GM10248 (cell line): Measurements from ENCODE around the gene PRR9.
"Not testable (repeated sequence)": the region's sequence is repeated elsewhere in the genome, so short reads cannot be mapped to it uniquely, and the experiment has no call there.

ENCODE experiments used
- CTCF ChIA-PET: fragments of 300-600 bp; sonication (Branson Sonifier 250); formaldehyde crosslinking; extraction: SDS; loops from one replicate; lab custom pipeline; 2021; ENCODE audit warnings: antibody characterized with exemption; lab: Yijun Ruan, JAX
- POLR2A ChIA-PET: fragments of 350-650 bp; sonication (Branson Sonifier 250); formaldehyde crosslinking; extraction: SDS; loops from one replicate; lab custom pipeline; 2020; ENCODE audit warnings: antibody characterized with exemption; lab: Yijun Ruan, JAX
- DNase-seq: peaks from one replicate; pipeline ENCODE4 v3.0.0; 2012; ENCODE audit errors: extremely low spot score
- TF ChIP-seq, protein P1 (sequence below): IDR thresholded peaks from 2 replicates; pipeline ENCODE4 v1.5.1; 2012; ENCODE audit warnings: mild to moderate bottlenecking, low read depth; ENCODE audit errors: extremely low read depth, missing control alignments, control extremely low read depth

Gene PRR9

DNA sequence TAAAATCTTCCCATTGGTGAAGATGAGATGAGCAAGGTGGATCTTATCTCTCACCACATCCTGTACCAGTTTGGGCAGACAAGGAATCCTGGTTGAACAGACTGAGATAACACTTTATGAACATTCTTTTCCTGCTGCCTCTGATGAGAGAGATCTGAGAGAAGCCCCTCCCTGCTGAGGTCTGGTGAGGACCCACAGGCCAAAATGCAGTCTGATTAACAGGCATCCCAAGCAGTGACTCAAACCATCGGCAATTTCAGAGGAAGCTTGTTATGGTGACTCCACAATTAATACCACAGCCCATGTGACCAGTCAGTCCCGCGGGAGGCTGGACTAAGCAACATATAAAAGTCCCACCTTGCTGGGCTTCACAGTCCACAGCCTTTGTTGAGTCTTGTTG, at the start of gene PRR9:
Gene PRR9 (plus strand): TSS at position 373 of the 400 bp plus-strand sequence. CDS start 561 bp downstream, outside the sequence.
- TF ChIP-seq, protein P1, sequence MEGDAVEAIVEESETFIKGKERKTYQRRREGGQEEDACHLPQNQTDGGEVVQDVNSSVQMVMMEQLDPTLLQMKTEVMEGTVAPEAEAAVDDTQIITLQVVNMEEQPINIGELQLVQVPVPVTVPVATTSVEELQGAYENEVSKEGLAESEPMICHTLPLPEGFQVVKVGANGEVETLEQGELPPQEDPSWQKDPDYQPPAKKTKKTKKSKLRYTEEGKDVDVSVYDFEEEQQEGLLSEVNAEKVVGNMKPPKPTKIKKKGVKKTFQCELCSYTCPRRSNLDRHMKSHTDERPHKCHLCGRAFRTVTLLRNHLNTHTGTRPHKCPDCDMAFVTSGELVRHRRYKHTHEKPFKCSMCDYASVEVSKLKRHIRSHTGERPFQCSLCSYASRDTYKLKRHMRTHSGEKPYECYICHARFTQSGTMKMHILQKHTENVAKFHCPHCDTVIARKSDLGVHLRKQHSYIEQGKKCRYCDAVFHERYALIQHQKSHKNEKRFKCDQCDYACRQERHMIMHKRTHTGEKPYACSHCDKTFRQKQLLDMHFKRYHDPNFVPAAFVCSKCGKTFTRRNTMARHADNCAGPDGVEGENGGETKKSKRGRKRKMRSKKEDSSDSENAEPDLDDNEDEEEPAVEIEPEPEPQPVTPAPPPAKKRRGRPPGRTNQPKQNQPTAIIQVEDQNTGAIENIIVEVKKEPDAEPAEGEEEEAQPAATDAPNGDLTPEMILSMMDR: no peak
- POLR2A ChIA-PET: no interaction called here
- DNase-seq: no peak
- CTCF ChIA-PET: interaction anchor here (1.3 to 2.0 kb wide), 2 partner anchors 11 to 347 kb away, joined by 3 to 5 read pairs; no protein-coding TSS in a partner anchor

DNA sequence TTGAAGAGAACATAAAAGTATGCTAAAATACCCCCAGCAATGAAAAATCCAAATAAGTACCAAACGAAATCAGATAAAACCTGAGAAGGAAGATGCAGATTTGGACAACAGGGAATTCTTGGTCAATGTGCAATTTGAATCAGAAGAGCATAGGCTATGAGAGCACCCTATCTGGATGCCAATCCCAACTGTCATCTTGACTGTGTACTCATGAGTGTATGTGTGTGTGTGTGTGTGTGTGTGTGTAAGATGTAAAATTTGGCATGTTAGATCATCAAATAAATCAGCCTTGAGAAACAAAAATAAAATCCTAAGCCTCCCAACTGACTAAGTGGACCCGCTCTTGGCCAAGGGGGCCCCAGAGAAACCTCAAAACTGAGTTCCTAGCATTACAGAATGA, 48.7 kb upstream of the PRR9 start:
- ChIA-PET CTCF (no interaction called here), POLR2A (no interaction called here)
- DNase-seq: no peak
- TF ChIP-seq, protein P1: no peak

DNA sequence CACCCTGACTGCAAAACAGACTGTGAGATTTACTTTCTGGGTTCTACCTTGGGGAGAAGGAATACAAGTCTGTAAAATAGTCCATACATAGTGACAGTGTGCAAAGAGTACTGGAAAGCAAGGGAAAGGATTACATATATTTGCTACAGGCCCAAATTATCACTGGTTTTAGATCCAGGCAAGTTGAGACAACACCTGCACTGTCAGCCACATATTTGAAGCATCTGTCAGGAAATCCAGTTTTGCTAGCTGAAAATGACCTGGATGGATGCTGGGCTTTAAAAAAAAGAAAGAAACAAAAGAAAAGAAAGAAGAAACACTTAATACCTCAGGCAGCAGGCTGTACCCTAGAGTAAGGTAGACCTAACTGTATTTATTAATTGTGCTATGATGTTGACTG, 42.8 kb upstream of the PRR9 start:
- TF ChIP-seq, protein P1: no peak
- no peak for DNase-seq
- ChIA-PET CTCF (interaction anchor here (1.5 kb wide), 1 partner anchor 18 kb away, joined by 3 read pairs; no protein-coding TSS in a partner anchor), POLR2A (no interaction called here)

DNA sequence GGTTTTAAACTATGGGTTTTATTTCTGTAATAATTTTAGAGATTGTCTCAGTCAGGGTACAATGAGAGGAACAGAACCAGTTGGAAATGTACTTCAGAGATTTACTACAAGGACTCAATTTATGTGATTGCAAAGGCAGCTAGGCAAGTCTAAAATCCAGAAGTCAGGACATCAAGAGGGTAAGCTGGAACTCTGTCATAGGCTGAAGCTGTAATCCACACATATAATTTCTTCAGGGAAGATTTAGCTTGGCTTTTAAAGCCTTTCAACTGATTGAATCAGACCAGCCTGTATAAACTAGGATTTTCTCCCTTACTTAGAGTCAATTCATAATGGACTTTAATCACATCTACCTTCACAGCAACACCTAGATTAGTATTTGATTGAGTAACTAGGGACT, 38.5 kb upstream of the PRR9 start:
- TF ChIP-seq, protein P1: no peak
- CTCF ChIA-PET: interaction anchor here (1.0 kb wide), 1 partner anchor 43 kb away, joined by 3 read pairs; no protein-coding TSS in a partner anchor
- DNase-seq: no peak
- POLR2A ChIA-PET: no interaction called here

- POLR2A ChIA-PET: no interaction called here
- TF ChIP-seq, protein P1: no peak
- CTCF ChIA-PET: no interaction called here
- no peak for DNase-seq
These were observed 36.8 kb upstream of the PRR9 start for GRCh38 chr1:153180556-153180955.

DNA sequence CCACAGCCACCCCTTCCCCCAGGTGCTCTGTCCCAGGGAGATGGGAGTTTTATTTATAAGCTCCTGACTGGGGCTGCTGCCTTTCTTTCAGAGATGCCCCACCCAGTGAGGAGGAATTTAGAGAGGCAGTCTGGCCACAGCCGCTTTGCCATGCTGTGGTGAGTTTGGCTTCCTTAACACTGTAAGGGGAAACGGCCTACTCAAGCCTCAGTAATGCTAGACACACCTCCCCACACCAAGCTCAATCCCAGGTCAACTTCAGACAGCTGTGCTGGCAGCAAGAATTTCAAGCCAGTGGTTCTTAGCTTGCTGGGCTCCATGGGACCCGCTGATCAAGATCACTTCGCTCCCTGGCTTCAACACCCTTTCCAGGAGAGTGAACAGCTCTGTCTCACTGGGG, 29.1 kb upstream of the PRR9 start:
- POLR2A ChIA-PET, DNase-seq: not testable (repeated sequence)
- CTCF ChIA-PET: interaction anchor here (0.9 to 1.2 kb wide), 2 partner anchors 34 to 565 kb away, joined by 3 read pairs; partner anchors contain the start of gene LCE3A

- CTCF ChIA-PET: interaction anchor here (4.2 kb wide), 1 partner anchor 319 kb away, joined by 56 read pairs; no protein-coding TSS in a partner anchor
- no peak for DNase-seq
- POLR2A ChIA-PET: no interaction called here
- TF ChIP-seq, protein P1: peak; percentile 30
These were observed 27.0 kb upstream of the PRR9 start for GRCh38 chr1:153190373-153190772.
